A549 (cell line): ENCODE data around the gene LILRB3. TPM values are rescaled to one million over a fixed set of nuclear protein-coding genes. Genes with fewer than 3 reads are reported as not detected.

ENCODE experiments used
- ATAC-seq, 2 experiments: fragments of 200-7000 bp in 1 of 2; fragments of >200 bp in 1 of 2; cut with Nextera tagmentation in 1 of 2; cut with Tn5 transposase in 1 of 2; 3 replicates each; pipeline versions ENCODE4 v1.8.0 to v1.9.1; 2018 to 2020; ENCODE audit warnings: mild to moderate bottlenecking in 1 of 2, moderate library complexity in 1 of 2
- CTCF ChIA-PET: fragments of 300-600 bp; sonication (Branson Sonifier 250); formaldehyde crosslinking; extraction: SDS; loops from one replicate; lab custom pipeline; 2021; ENCODE audit warnings: antibody characterized with exemption, inconsistent platforms; lab: Yijun Ruan, JAX
- POLR2A ChIA-PET: fragments of 350-600 bp; formaldehyde crosslinking; extraction: SDS; loops from one replicate; lab custom pipeline; 2021; ENCODE audit warnings: antibody characterized with exemption, inconsistent platforms; lab: Yijun Ruan, JAX
- DNase-seq, 2 experiments: peaks; one replicate each; pipeline versions ENCODE4 v3.0.0 to v3.0.0-alpha.2; 2011 to 2016; ENCODE audit warnings: low read depth in 1 of 2, low spot score in 1 of 2
- FAIRE-seq: peaks from 2 replicates; lab custom pipeline; 2011; peaks lifted over from hg19 to GRCh38; lab: Jason Lieb, UNC
- H3K27ac ChIP-seq, 2 experiments: fragments of >200 bp; sonication (Bioruptor Twin); formaldehyde crosslinking; 3 replicates each; pipeline ENCODE4 v1.5.1; 2016 to 2017
- H3K4me1 ChIP-seq: fragments of >200 bp; sonication (Bioruptor Twin); formaldehyde crosslinking; 3 replicates; pipeline ENCODE4 v1.6.1; 2016
- H3K4me2 ChIP-seq: fragments of >200 bp; sonication (Bioruptor Twin); formaldehyde crosslinking; 3 replicates; pipeline ENCODE4 v1.6.1; 2016
- H3K4me3 ChIP-seq: fragments of >200 bp; sonication (Bioruptor Twin); formaldehyde crosslinking; 3 replicates; pipeline ENCODE4 v1.5.1; 2016
- H3K9me3 ChIP-seq: fragments of >200 bp; sonication (Bioruptor Twin); formaldehyde crosslinking; 3 replicates; pipeline ENCODE4 v1.6.1; 2016
- BCL3 ChIP-seq: fragments of >200 bp; sonication (Bioruptor Twin); formaldehyde crosslinking; IDR thresholded peaks from 3 replicates; pipeline ENCODE4 v1.6.1; 2016
- CEBPB ChIP-seq, 2 experiments: fragments of >200 bp in 1 of 2; sonication (Bioruptor Twin) in 1 of 2; formaldehyde crosslinking in 1 of 2; IDR thresholded peaks; 2 replicates each; pipeline ENCODE4 v1.6.1; 2012 to 2016
- CHD2 ChIP-seq: fragments of 150-350 bp; IDR thresholded peaks from 2 replicates; pipeline ENCODE4 v1.6.1; 2014; ENCODE audit warnings: low read length; ENCODE audit not compliant: partially characterized antibody
- EP300 ChIP-seq, 2 experiments: fragments of >200 bp; sonication (Bioruptor Twin); formaldehyde crosslinking; IDR thresholded peaks; 2 replicates in 1 of 2; 3 replicates in 1 of 2; pipeline ENCODE4 v1.6.1; 2016 to 2017
- FOSB ChIP-seq: fragments of 250-450 bp; sonication (Bioruptor Pico); IDR thresholded peaks from 2 replicates; pipeline ENCODE4 v1.5.0; 2020; ENCODE audit warnings: mild to moderate bottlenecking, moderate library complexity
- FOXS1 ChIP-seq: fragments of 250-450 bp; sonication (Bioruptor Pico); IDR thresholded peaks from 2 replicates; pipeline ENCODE4 v1.5.0; 2020; ENCODE audit warnings: mild to moderate bottlenecking, moderate library complexity
- HDAC2 ChIP-seq: fragments of 200-600 bp; sonication (generic); IDR thresholded peaks from 2 replicates; pipeline ENCODE4 v1.6.1; 2016
- HES2 ChIP-seq: fragments of >200 bp; sonication (Bioruptor Twin); formaldehyde crosslinking; IDR thresholded peaks from 2 replicates; pipeline ENCODE4 v1.6.1; 2016
- HEYL ChIP-seq: fragments of 250-450 bp; sonication (Bioruptor Pico); IDR thresholded peaks from 2 replicates; pipeline ENCODE4 v1.8.0; 2021; ENCODE audit warnings: mild to moderate bottlenecking, moderate library complexity
- HOXA7 ChIP-seq: fragments of 250-450 bp; sonication (Bioruptor Pico); IDR thresholded peaks from 2 replicates; pipeline ENCODE4 v1.5.0; 2020; ENCODE audit warnings: mild to moderate bottlenecking, moderate library complexity
- HOXB13 ChIP-seq: fragments of 250-450 bp; sonication (Bioruptor Pico); IDR thresholded peaks from 2 replicates; pipeline ENCODE4 v1.5.0; 2020; ENCODE audit warnings: low read depth, mild to moderate bottlenecking, moderate library complexity
- JUNB ChIP-seq: fragments of >200 bp; sonication (Bioruptor Twin); formaldehyde crosslinking; IDR thresholded peaks from 2 replicates; pipeline ENCODE4 v1.6.1; 2016
- MAX ChIP-seq: IDR thresholded peaks from 2 replicates; pipeline ENCODE4 v1.6.1; 2012
- MAZ ChIP-seq: fragments of 150-350 bp; IDR thresholded peaks from 2 replicates; pipeline ENCODE4 v1.6.1; 2014; ENCODE audit warnings: antibody characterized with exemption, low read depth, low read length, borderline replicate concordance
- MYC ChIP-seq: IDR thresholded peaks from 2 replicates; pipeline ENCODE4 v1.6.1; 2012; ENCODE audit warnings: mild to moderate bottlenecking, inconsistent platforms, low read length, improper control_type of control experiment, borderline replicate concordance
- NR3C1 ChIP-seq: fragments of >200 bp; sonication (Bioruptor Twin); formaldehyde crosslinking; IDR thresholded peaks from 3 replicates; pipeline ENCODE4 v1.6.1; 2017
- PBX3 ChIP-seq: IDR thresholded peaks from 2 replicates; pipeline ENCODE4 v1.6.1; 2012
- POLR2AphosphoS2 ChIP-seq: conservative IDR thresholded peaks from 2 replicates; pipeline ENCODE4 v1.6.1; 2012; ENCODE audit warnings: low read length, improper control_type of control experiment, inconsistent platforms
- RCOR1 ChIP-seq: fragments of 150-350 bp; IDR thresholded peaks from 2 replicates; pipeline ENCODE4 v1.6.1; 2014; ENCODE audit warnings: antibody characterized with exemption, low read length, low read depth
- RNF2 ChIP-seq: fragments of 200-600 bp; sonication (generic); IDR thresholded peaks from 2 replicates; pipeline ENCODE4 v1.6.1; 2016; ENCODE audit warnings: low read depth, mild to moderate bottlenecking, antibody characterized with exemption, moderate library complexity, borderline replicate concordance
- ZSCAN20 ChIP-seq: fragments of 250-450 bp; sonication (Bioruptor Pico); IDR thresholded peaks from 2 replicates; pipeline ENCODE4 v1.8.0; 2022; ENCODE audit warnings: mild to moderate bottlenecking, moderate library complexity
- WGBS: methylation state at CpG from one replicate; pipeline ENCODE4 v1.1.6; 2017; ENCODE audit errors: missing lambda C conversion rate; 5-methylcytosine and 5-hydroxymethylcytosine counted together
- polyA plus RNA-seq, 4 experiments: library from polyadenylated mRNA; depleted of rRNA in 3 of 4; stranded (reverse); fragments of >200 nt; fragmentation: RNase III in 1 of 4; extraction: RNeasy Plus Mini Kit Qiagen cat#74134 plus additional on column Dnase treatment in 1 of 4; gene quantifications; 2 replicates in 3 of 4; 3 replicates in 1 of 4; pipeline ENCODE4 v1.2.3, GENCODE V29; 2011 to 2017

The LILRB3 gene
- polyA plus RNA-seq, 2 of the 4 experiments (the other 2 are of a cell fraction) = not detected

GRCh38 chr19:54211235-54211634, 11.6 kb downstream of the LILRB3 start:
- Histone ChIP-seq H3K9me3 (no peaks in the 10 kb centered on the region), H3K4me1 (peaks cover 51% of the 10 kb centered on the region), H3K4me3 (no peak overlapping the region), H3K27ac (peak overlapping the region in 1 of 2 experiments; percentile 42; a peak in 1 of 6 replicates), H3K4me2 (peak overlapping the region; percentile 93; the same call in 2 of the 3 replicates)
- WGBS = 93% methylated on average over 12 of the region's 12 CpGs
- TF ChIP-seq ZSCAN20 (CRISPR knock-in tag) = no peak
- TF ChIP-seq PBX3 = 0 out of 2 replicates have a peak, but pooled peaks have one; percentile 11
- ChIA-PET POLR2A (interaction anchor here (3.2 to 4.5 kb wide), 2 partner anchors 11 to 21 kb away, joined by 33 to 47 read pairs; partner anchors contain the start of genes MBOAT7, RPS9 and TSEN34), CTCF (interaction anchor here (0.8 to 2.3 kb wide), 6 partner anchors 13 to 179 kb away, joined by 3 to 7 read pairs (median 3); no protein-coding TSS in a partner anchor)
- no peak for DNase-seq
- no peak for FAIRE-seq
- ATAC-seq = peak; percentile 4 to 21; a peak in 3 of 6 replicates

GRCh38 chr19:54209811-54210494, 12.9 kb downstream of the LILRB3 start:
- FAIRE-seq = peak; percentile 97
- peak overlapping the region; percentile 31 to 68; a peak in 5 of 6 replicates for H3K27ac ChIP-seq
- H3K9me3 ChIP-seq = no peaks in the 10 kb centered on the region
- 35% methylated on average over 10 of the region's 10 CpGs for WGBS
- TF ChIP-seq FOXS1 (CRISPR knock-in tag) (no peak), HES2 (no peak), MYC (peak; percentile 55; the same call in 1 of the 2 replicates), POLR2AphosphoS2 (0 out of 2 replicates have a peak, but pooled peaks have one; percentile 27), NR3C1 (no peak), EP300 (IDR thresholded peaks at IDR 0.05) (no peak), CEBPB (IDR thresholded peaks at IDR 0.05) (peak; percentile 65 to 93; a peak in 3 of 4 replicates), PBX3 (no peak; the same call in none of the 2 replicates), RNF2 (no peak), JUNB (no peak), BCL3 (0 out of 3 replicates have a peak, but pooled peaks have one; percentile 36), HOXB13 (CRISPR knock-in tag) (no peak), RCOR1 (no peak), MAX (peak; percentile 77), CHD2 (no peak), FOSB (0 out of 2 replicates have a peak, but pooled peaks have one; percentile 11), HEYL (CRISPR knock-in tag) (0 out of 2 replicates have a peak, but pooled peaks have one; percentile 30), HOXA7 (no peak), HDAC2 (no peak), MAZ (no peak)
- peak; percentile 60 to 74 for ATAC-seq
- H3K4me2 ChIP-seq = peak overlapping the region; percentile 93
- peaks cover 64% of the 10 kb centered on the region for H3K4me1 ChIP-seq
- peak; percentile 90 to 93 for DNase-seq
- ChIA-PET POLR2A (interaction anchor here (0.5 to 4.5 kb wide), 6 partner anchors 9 to 177 kb away, joined by 3 to 47 read pairs (median 9); partner anchors contain the start of genes CNOT3, MBOAT7, RPS9 and TSEN34), CTCF (interaction anchor here (0.8 to 1.8 kb wide), 6 partner anchors 11 to 92 kb away, joined by 3 to 7 read pairs (median 3); partner anchors contain the start of gene MBOAT7)
- H3K4me3 ChIP-seq = 0 out of 3 replicates have a peak overlapping the region, but pooled peaks have one; percentile 5
